Measurements from ENCODE around the gene MBTD1. TPM values are rescaled to one million over a fixed set of nuclear protein-coding genes. Genes with fewer than 3 reads are reported as not detected.
A peak's percentile ranks its signal among the peaks of the same experiment; 100 is the strongest.

MBTD1 gene
- total RNA-seq, 4 donors from 2014 or later = 11.2 to 22.4 (median 15.6) TPM

- no peak for TF ChIP-seq CTCF (IDR thresholded peaks at IDR 0.05)
- ATAC-seq (ENCODE audit: low FRiP score) (no peak), DNase-seq (ENCODE audit: low spot score) (no peak)
Observed at GRCh38 chr17:51261024-51261963, 1.4 kb upstream of the MBTD1 start.

GRCh38 chr17:51260237-51261023, 581 bp upstream of the MBTD1 start, which contains the start of gene UTP18:
UTP18 (plus strand) TSS chr17:51260546; CDS start chr17:51260585, 39 bp downstream.
- no peak for TF ChIP-seq CTCF (IDR thresholded peaks at IDR 0.05)
- ATAC-seq (ENCODE audit: low FRiP score) (peak; percentile 97), DNase-seq (ENCODE audit: low spot score) (peak; percentile 77)

GRCh38 chr17:51258756-51259563, 889 bp downstream of the MBTD1 start:
- ATAC-seq (ENCODE audit: low FRiP score) (no peak), DNase-seq (ENCODE audit: low spot score) (no peak)
- no peak for TF ChIP-seq CTCF (IDR thresholded peaks at IDR 0.05)

- ATAC-seq (ENCODE audit: low FRiP score) (no peak), DNase-seq (ENCODE audit: low spot score) (no peak)
- TF ChIP-seq CTCF (IDR thresholded peaks at IDR 0.05) = no peak
Observed at GRCh38 chr17:51257150-51258081, 2.4 kb downstream of the MBTD1 start.

- DNase-seq (ENCODE audit: low spot score) (no peak), ATAC-seq (ENCODE audit: low FRiP score) (no peak)
- no peak for TF ChIP-seq CTCF (IDR thresholded peaks at IDR 0.05)
Observed at GRCh38 chr17:51256101-51256500, 3.7 kb downstream of the MBTD1 start.

GRCh38 chr17:51255673-51256072, 4.2 kb downstream of the MBTD1 start:
- ATAC-seq (ENCODE audit: low FRiP score) = no peak
- no peak for TF ChIP-seq CTCF (IDR thresholded peaks at IDR 0.05)
- no peak for DNase-seq (ENCODE audit: low spot score)
